ENCODE results near the gene HSD11B2.

- no peak for TF ChIP-seq CTCF (IDR thresholded peaks at IDR 0.05; ENCODE audit: poor library complexity)
- no peak for TF ChIP-seq EZH2 (IDR thresholded peaks at IDR 0.05; ENCODE audit: borderline replicate concordance)
Measured at GRCh38 chr16:67406111-67406971, 24.6 kb upstream of the HSD11B2 start.
